ENCODE data around the gene EDDM3A.
"Not testable (repeated sequence)": the region's sequence is repeated elsewhere in the genome, so short reads cannot be mapped to it uniquely, and the experiment has no call there.

The EDDM3A gene

GRCh38 chr14:20759465-20759864, 13.8 kb downstream of the EDDM3A start:
- H3K27me3 ChIP-seq (ENCODE audit: control insufficient read depth in 1 of 2, insufficient read depth in 2 of 2, low read length in 2 of 2); H3K9me3 ChIP-seq (ENCODE audit: low read length); H3K36me3 ChIP-seq (ENCODE audit: insufficient read depth, low read length); H3K4me3 ChIP-seq (ENCODE audit: low read depth in 1 of 2, low read length in 2 of 2); H3K9ac ChIP-seq (ENCODE audit: low read length); H3K4me1 ChIP-seq (ENCODE audit: insufficient read depth, low read length); H3K27ac ChIP-seq (ENCODE audit: low read depth, low read length): not testable (repeated sequence)

GRCh38 chr14:20760950-20761349, 15.3 kb downstream of the EDDM3A start:
- Histone ChIP-seq H3K9ac (ENCODE audit: low read length) (no peak overlapping the region), H3K9me3 (ENCODE audit: low read length) (no peaks in the 10 kb centered on the region), H3K27me3 (ENCODE audit: control insufficient read depth in 1 of 2, insufficient read depth in 2 of 2, low read length in 2 of 2) (no peaks in the 10 kb centered on the region), H3K27ac (ENCODE audit: low read depth, low read length) (no peak overlapping the region), H3K36me3 (ENCODE audit: insufficient read depth, low read length) (no peaks in the 10 kb centered on the region), H3K4me1 (ENCODE audit: insufficient read depth, low read length) (no peaks in the 10 kb centered on the region), H3K4me3 (ENCODE audit: low read depth in 1 of 2, low read length in 2 of 2) (no peak overlapping the region)

- no peaks in the 10 kb centered on the region for H3K4me1 ChIP-seq (ENCODE audit: insufficient read depth, low read length)
- H3K9me3 ChIP-seq (ENCODE audit: low read length), result no peaks in the 10 kb centered on the region
- H3K27me3 ChIP-seq (ENCODE audit: control insufficient read depth in 1 of 2, insufficient read depth in 2 of 2, low read length in 2 of 2), result no peaks in the 10 kb centered on the region
- H3K27ac ChIP-seq (ENCODE audit: low read depth, low read length), result no peak overlapping the region
- no peak overlapping the region for H3K4me3 ChIP-seq (ENCODE audit: low read depth in 1 of 2, low read length in 2 of 2)
- H3K9ac ChIP-seq (ENCODE audit: low read length), result no peak overlapping the region
- no peaks in the 10 kb centered on the region for H3K36me3 ChIP-seq (ENCODE audit: insufficient read depth, low read length)
Observed at GRCh38 chr14:20768593-20768892, 22.9 kb downstream of the EDDM3A start.

DNA sequence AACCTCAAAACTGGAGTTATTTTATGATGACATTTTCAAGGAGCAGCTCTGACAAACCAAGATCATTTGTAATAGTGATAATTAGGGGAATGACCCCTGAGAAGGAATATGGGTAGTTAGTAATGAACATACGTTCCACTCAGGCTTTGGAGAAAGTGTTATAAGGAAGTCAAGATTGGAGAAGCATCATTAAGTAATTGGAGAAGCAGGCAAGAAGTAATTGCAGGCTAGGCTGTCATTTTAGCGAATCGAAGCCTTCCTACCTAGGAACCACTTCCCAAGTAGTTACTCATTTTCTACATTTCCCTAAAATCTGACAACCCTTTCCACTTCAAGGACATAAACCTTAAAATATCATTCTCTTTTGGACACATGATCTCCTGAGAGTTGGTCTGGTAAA, 23.7 kb downstream of the EDDM3A start:
- Histone ChIP-seq H3K27ac (ENCODE audit: low read depth, low read length) (no peak overlapping the region), H3K9ac (ENCODE audit: low read length) (no peak overlapping the region), H3K27me3 (ENCODE audit: control insufficient read depth in 1 of 2, insufficient read depth in 2 of 2, low read length in 2 of 2) (no peaks in the 10 kb centered on the region), H3K9me3 (ENCODE audit: low read length) (no peaks in the 10 kb centered on the region), H3K4me3 (ENCODE audit: low read depth in 1 of 2, low read length in 2 of 2) (no peak overlapping the region), H3K4me1 (ENCODE audit: insufficient read depth, low read length) (no peaks in the 10 kb centered on the region), H3K36me3 (ENCODE audit: insufficient read depth, low read length) (no peaks in the 10 kb centered on the region)

DNA sequence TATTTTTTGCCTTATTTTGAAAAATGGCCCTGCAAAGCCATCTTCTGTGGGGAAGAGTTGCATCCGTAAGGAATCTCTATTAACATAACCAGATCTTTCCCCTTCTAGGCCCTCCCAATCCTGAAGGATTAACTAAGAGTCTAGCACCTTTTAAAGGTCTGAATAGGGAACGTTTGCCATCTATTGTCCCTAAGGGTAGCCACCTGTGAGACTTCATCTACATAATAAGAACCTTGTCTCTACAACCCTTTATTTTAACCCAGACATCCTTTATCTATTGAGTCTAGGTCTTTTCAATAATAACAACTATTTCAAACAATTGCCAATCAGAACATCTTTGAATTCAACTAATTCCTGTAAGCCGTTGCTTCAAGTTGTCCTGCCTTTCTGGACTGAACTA, 27.0 kb downstream of the EDDM3A start:
- H3K27me3 ChIP-seq (ENCODE audit: control insufficient read depth in 1 of 2, insufficient read depth in 2 of 2, low read length in 2 of 2), result no peaks in the 10 kb centered on the region
- no peak overlapping the region for H3K9ac ChIP-seq (ENCODE audit: low read length)
- no peak overlapping the region for H3K4me3 ChIP-seq (ENCODE audit: low read depth in 1 of 2, low read length in 2 of 2)
- H3K36me3 ChIP-seq (ENCODE audit: insufficient read depth, low read length), result no peaks in the 10 kb centered on the region
- H3K9me3 ChIP-seq (ENCODE audit: low read length), result no peaks in the 10 kb centered on the region
- no peak overlapping the region for H3K27ac ChIP-seq (ENCODE audit: low read depth, low read length)
- H3K4me1 ChIP-seq (ENCODE audit: insufficient read depth, low read length), result no peaks in the 10 kb centered on the region

DNA sequence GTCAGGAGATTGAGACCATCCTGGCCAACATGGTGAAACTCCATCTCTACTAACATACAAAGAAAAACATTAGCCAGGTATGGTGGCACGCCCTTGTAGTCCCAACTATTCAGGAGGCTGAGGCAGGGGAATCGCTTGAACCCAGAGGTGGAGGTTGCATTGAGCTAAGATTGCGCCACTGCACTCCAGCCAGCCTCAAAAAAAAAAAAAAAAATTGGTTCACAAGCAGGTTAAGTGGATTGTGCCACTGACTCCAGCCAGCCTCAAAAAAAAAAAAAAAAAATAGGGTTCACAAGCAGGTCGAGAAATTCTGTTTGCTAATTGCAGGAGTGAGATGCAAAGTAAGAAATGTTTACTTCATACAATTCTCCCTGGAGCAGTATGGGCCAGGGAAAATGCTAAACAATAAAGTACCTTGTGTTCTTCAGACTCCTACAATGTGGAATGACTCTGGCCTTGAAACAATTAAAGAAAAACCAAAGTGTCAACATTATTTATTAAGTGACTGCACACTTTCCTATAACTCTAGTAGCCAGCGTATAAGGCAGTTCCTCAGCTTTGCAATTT, 28.7 kb downstream of the EDDM3A start:
- Histone ChIP-seq H3K9me3 (ENCODE audit: low read length) (no peaks in the 10 kb centered on the region), H3K36me3 (ENCODE audit: insufficient read depth, low read length) (no peaks in the 10 kb centered on the region), H3K9ac (ENCODE audit: low read length) (no peak overlapping the region), H3K4me3 (ENCODE audit: low read depth in 1 of 2, low read length in 2 of 2) (no peak overlapping the region), H3K27ac (ENCODE audit: low read depth, low read length) (no peak overlapping the region), H3K4me1 (ENCODE audit: insufficient read depth, low read length) (no peaks in the 10 kb centered on the region), H3K27me3 (ENCODE audit: control insufficient read depth in 1 of 2, insufficient read depth in 2 of 2, low read length in 2 of 2) (no peaks in the 10 kb centered on the region)

GRCh38 chr14:20775043-20775442, 29.4 kb downstream of the EDDM3A start:
- no peak overlapping the region for H3K9ac ChIP-seq (ENCODE audit: low read length)
- no peaks in the 10 kb centered on the region for H3K36me3 ChIP-seq (ENCODE audit: insufficient read depth, low read length)
- no peak overlapping the region for H3K27ac ChIP-seq (ENCODE audit: low read depth, low read length)
- no peak overlapping the region for H3K4me3 ChIP-seq (ENCODE audit: low read depth in 1 of 2, low read length in 2 of 2)
- H3K27me3 ChIP-seq (ENCODE audit: control insufficient read depth in 1 of 2, insufficient read depth in 2 of 2, low read length in 2 of 2), result no peaks in the 10 kb centered on the region
- H3K4me1 ChIP-seq (ENCODE audit: insufficient read depth, low read length), result no peaks in the 10 kb centered on the region
- no peaks in the 10 kb centered on the region for H3K9me3 ChIP-seq (ENCODE audit: low read length)

- no peak overlapping the region for H3K27ac ChIP-seq (ENCODE audit: low read depth, low read length)
- H3K27me3 ChIP-seq (ENCODE audit: control insufficient read depth in 1 of 2, insufficient read depth in 2 of 2, low read length in 2 of 2), result no peaks in the 10 kb centered on the region
- H3K9ac ChIP-seq (ENCODE audit: low read length), result no peak overlapping the region
- H3K4me3 ChIP-seq (ENCODE audit: low read depth in 1 of 2, low read length in 2 of 2), result no peak overlapping the region
- no peaks in the 10 kb centered on the region for H3K9me3 ChIP-seq (ENCODE audit: low read length)
- no peaks in the 10 kb centered on the region for H3K4me1 ChIP-seq (ENCODE audit: insufficient read depth, low read length)
- no peaks in the 10 kb centered on the region for H3K36me3 ChIP-seq (ENCODE audit: insufficient read depth, low read length)
Observed at GRCh38 chr14:20775901-20776300, 30.2 kb downstream of the EDDM3A start.

DNA sequence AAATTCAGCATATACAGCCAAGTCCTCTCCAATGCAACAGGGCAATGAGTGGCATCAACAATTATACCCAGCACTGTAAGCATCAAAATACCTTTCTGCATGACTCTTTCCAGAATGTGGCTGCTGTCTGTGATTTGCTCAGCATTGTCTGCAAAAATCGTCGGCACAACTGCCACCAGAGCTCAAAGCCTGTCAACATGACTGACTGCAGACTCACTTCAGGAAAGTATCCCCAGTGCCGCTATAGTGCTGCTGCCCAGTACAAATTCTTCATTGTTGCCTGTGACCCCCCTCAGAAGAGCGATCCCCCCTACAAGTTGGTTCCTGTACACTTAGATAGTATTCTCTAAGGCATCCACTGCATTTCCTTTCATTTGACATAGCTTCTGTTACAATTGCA, 36.1 kb downstream of the EDDM3A start:
- Histone ChIP-seq H3K36me3 (ENCODE audit: insufficient read depth, low read length) (no peaks in the 10 kb centered on the region), H3K27ac (ENCODE audit: low read depth, low read length) (no peak overlapping the region), H3K4me1 (ENCODE audit: insufficient read depth, low read length) (no peaks in the 10 kb centered on the region), H3K27me3 (ENCODE audit: control insufficient read depth in 1 of 2, insufficient read depth in 2 of 2, low read length in 2 of 2) (no peaks in the 10 kb centered on the region), H3K4me3 (ENCODE audit: low read depth in 1 of 2, low read length in 2 of 2) (no peak overlapping the region), H3K9ac (ENCODE audit: low read length) (no peak overlapping the region), H3K9me3 (ENCODE audit: low read length) (no peaks in the 10 kb centered on the region)

- H3K9ac ChIP-seq (ENCODE audit: low read length), result no peak overlapping the region
- no peaks in the 10 kb centered on the region for H3K27me3 ChIP-seq (ENCODE audit: control insufficient read depth in 1 of 2, insufficient read depth in 2 of 2, low read length in 2 of 2)
- H3K4me3 ChIP-seq (ENCODE audit: low read depth in 1 of 2, low read length in 2 of 2), result no peak overlapping the region
- no peaks in the 10 kb centered on the region for H3K36me3 ChIP-seq (ENCODE audit: insufficient read depth, low read length)
- no peak overlapping the region for H3K27ac ChIP-seq (ENCODE audit: low read depth, low read length)
- no peaks in the 10 kb centered on the region for H3K9me3 ChIP-seq (ENCODE audit: low read length)
- no peaks in the 10 kb centered on the region for H3K4me1 ChIP-seq (ENCODE audit: insufficient read depth, low read length)
Observed at GRCh38 chr14:20782280-20782890, 36.7 kb downstream of the EDDM3A start.

GRCh38 chr14:20787025-20787424, 41.3 kb downstream of the EDDM3A start:
- H3K4me1 ChIP-seq (ENCODE audit: insufficient read depth, low read length), result no peaks in the 10 kb centered on the region
- no peaks in the 10 kb centered on the region for H3K9me3 ChIP-seq (ENCODE audit: low read length)
- no peak overlapping the region for H3K9ac ChIP-seq (ENCODE audit: low read length)
- no peaks in the 10 kb centered on the region for H3K27me3 ChIP-seq (ENCODE audit: control insufficient read depth in 1 of 2, insufficient read depth in 2 of 2, low read length in 2 of 2)
- no peak overlapping the region for H3K27ac ChIP-seq (ENCODE audit: low read depth, low read length)
- H3K4me3 ChIP-seq (ENCODE audit: low read depth in 1 of 2, low read length in 2 of 2), result no peak overlapping the region
- H3K36me3 ChIP-seq (ENCODE audit: insufficient read depth, low read length), result no peaks in the 10 kb centered on the region

- Histone ChIP-seq H3K9ac (ENCODE audit: low read length) (no peak overlapping the region), H3K4me3 (ENCODE audit: low read depth in 1 of 2, low read length in 2 of 2) (no peak overlapping the region), H3K36me3 (ENCODE audit: insufficient read depth, low read length) (no peaks in the 10 kb centered on the region), H3K9me3 (ENCODE audit: low read length) (no peaks in the 10 kb centered on the region), H3K27me3 (ENCODE audit: control insufficient read depth in 1 of 2, insufficient read depth in 2 of 2, low read length in 2 of 2) (no peaks in the 10 kb centered on the region), H3K4me1 (ENCODE audit: insufficient read depth, low read length) (no peaks in the 10 kb centered on the region), H3K27ac (ENCODE audit: low read depth, low read length) (no peak overlapping the region)
Observed at GRCh38 chr14:20789230-20789813, 43.6 kb downstream of the EDDM3A start.
